GM23248 (cell line): ENCODE data around the gene HPS1.

Experiments used
- EZH2 ChIP-seq: fragments of 200-600 bp; sonication (generic); IDR thresholded peaks from 2 replicates; pipeline ENCODE4 v1.6.1; 2018; ENCODE audit warnings: antibody characterized with exemption, mild to moderate bottlenecking; ENCODE audit not compliant: insufficient read depth, poor library complexity, severe bottlenecking
- EZH2phosphoT487 ChIP-seq: fragments of 200-600 bp; sonication (generic); IDR thresholded peaks from 2 replicates; pipeline ENCODE4 v1.6.1; 2018; ENCODE audit warnings: antibody characterized with exemption, moderate library complexity, mild to moderate bottlenecking, low read depth; ENCODE audit not compliant: insufficient read depth

DNA sequence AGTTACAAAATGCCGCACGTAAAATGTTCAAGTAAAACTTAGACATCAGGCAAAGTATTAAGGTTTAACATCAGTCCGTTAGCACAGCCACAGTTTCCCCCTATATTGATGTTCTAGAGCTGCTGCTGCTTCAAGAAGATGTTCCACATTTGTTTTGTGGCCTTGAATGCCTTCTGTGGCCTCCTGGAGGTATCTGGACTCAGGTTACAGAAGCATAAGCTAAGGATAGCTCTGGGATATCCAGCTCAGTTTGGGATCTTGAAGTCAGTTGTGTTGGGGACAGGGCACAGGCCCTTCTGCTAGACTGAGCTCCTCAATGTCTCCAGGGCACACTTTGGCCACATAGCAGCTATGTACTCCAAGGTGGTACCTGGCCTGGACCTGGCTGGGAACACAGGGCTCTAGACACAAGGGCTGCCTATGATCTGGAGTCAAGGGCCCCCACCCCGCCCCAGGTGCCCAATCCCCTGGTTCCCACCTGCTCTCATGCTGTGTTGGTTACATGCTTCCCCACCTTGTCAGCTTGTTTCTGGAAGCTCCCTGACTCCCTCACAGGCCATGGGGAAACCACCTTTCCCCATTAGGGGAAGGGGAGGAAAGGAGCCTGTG is 36.5 kb downstream of the HPS1 start:
- TF ChIP-seq EZH2phosphoT487 (no peak), EZH2 (no peak)
